Measurements from ENCODE around the gene ARFGAP1. TPM values are rescaled to one million over a fixed set of nuclear protein-coding genes. Genes with fewer than 3 reads are reported as not detected.

ARFGAP1 gene
- total and polyA plus RNA-seq, 2 of the 8 experiments (the other 6 are each of a cell fraction or from before 2014, with no cell fraction given): 93.7 to 100 TPM

DNA sequence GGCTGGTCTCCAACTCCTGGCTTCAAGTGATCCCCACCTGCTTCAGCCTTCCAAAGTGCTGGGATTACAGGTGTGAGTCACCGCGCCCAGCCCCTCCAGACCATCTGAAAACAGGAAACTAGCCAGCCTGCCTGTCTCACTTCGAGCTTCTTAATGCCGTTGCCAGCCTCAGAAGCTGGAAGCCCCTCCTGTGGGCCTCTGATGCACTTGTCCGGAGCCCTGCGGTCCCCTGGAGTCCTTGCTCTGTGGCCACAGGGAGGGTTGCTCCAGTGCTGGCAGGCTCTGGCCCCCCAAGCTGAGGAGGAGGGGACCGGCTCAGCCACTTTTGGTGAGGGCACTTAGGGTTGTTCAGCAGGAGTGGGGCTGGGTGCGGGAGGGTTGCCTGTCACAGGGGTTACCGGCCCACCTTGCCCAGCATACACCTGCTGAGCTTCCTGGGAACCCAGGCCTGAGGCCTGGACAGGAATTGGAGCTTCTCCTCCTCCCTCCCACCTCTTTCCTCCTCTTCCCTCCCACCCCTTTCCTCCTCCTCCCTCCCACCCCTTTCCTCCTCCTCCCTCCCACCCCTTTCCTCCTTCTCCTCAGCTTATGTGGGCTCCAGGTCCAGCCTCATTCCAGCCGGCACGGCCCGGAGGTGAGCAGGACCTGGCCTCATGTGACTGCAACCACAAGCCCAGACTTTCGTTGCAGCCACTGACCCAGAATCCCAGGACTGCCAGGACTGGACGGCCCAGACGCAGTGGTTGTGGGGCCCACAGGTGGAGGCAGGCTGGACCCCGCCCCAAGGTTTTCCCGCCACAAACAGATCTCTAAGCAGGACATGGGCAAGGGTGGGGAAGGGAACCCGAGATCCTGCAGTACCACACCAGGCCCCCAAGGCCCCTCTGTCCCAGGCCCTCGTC lies 46.3 kb upstream of the ARFGAP1 start:
- Histone ChIP-seq H3K27me3 (replicated peaks in 1 of 4; ENCODE audit: control insufficient read depth in 3 of 4, extremely low read depth in 1 of 4, insufficient read depth in 3 of 4, low read length in 3 of 4) (no peaks in the 10 kb centered on the region; a peak in 1 of 7 replicates), H3K4me3 (ENCODE audit: extremely low read depth in 1 of 4, insufficient read depth in 2 of 4, low read depth in 3 of 4, low read length in 4 of 4) (no peak overlapping the region), H2AK5ac (ENCODE audit: low read depth, low read length) (no peak overlapping the region), H4K8ac (ENCODE audit: extremely low read depth, insufficient read depth, low read length) (no peak overlapping the region), H4K91ac (replicated peaks; ENCODE audit: insufficient read length, low read length) (no peak overlapping the region), H4K5ac (ENCODE audit: insufficient read length, low read depth, low read length) (no peak overlapping the region), H2BK15ac (ENCODE audit: low read length) (0 out of 2 replicates have a peak overlapping the region, but pooled peaks have one; percentile 92), H3K23ac (ENCODE audit: insufficient read length) (no peak overlapping the region), H3K27ac (ENCODE audit: low read depth, low read length) (no peak overlapping the region), H3K56ac (replicated peaks; ENCODE audit: insufficient read length, low read depth, low read length) (no peak overlapping the region), H3K4me2 (ENCODE audit: insufficient read depth in 1 of 2, low read depth in 2 of 2, low read length in 2 of 2) (no peak overlapping the region), H3K79me2 (ENCODE audit: control insufficient read depth in 1 of 2, insufficient read depth in 2 of 2, low read length in 2 of 2) (no peaks in the 10 kb centered on the region), H2AFZ (ENCODE audit: low read length) (no peak overlapping the region), H3K4me1 (replicated peaks in 1 of 4; ENCODE audit: control insufficient read depth in 3 of 4, insufficient read depth in 4 of 4, low read length in 3 of 4) (peaks cover 13 to 30% (median 17%) of the 10 kb centered on the region in 4 experiments), H2BK120ac (replicated peaks; ENCODE audit: low read depth, low read length) (no peak overlapping the region), H2BK5ac (ENCODE audit: low read depth, low read length) (no peak overlapping the region), H2BK20ac (ENCODE audit: low read length) (no peak overlapping the region), H4K20me1 (replicated peaks in 1 of 2; ENCODE audit: control insufficient read depth in 1 of 2, insufficient read depth in 2 of 2, low read length in 2 of 2) (no peaks in the 10 kb centered on the region), H3K36me3 (ENCODE audit: control insufficient read depth in 2 of 4, insufficient read depth in 4 of 4, low read length in 3 of 4) (no peaks in the 10 kb centered on the region), H3K14ac (ENCODE audit: insufficient read length) (no peak overlapping the region), H2BK12ac (ENCODE audit: low read depth, low read length) (no peak overlapping the region), H3K9ac (replicated peaks in 1 of 4; ENCODE audit: extremely low read depth in 1 of 4, low read depth in 3 of 4, low read length in 3 of 4) (no peak overlapping the region), H3K4ac (replicated peaks; ENCODE audit: insufficient read length, low read depth, low read length) (no peak overlapping the region), H3K79me1 (ENCODE audit: low read depth, low read length) (no peaks in the 10 kb centered on the region), H3K23me2 (ENCODE audit: low read depth, low read length) (no peaks in the 10 kb centered on the region), H3K18ac (ENCODE audit: extremely low read depth, low read length) (no peak overlapping the region; the same call in 1 of the 2 replicates), H3K9me3 (ENCODE audit: insufficient read depth in 2 of 2, low read depth in 1 of 2, low read length in 1 of 2) (no peaks in the 10 kb centered on the region)
- no peak for DNase-seq (ENCODE audit: low read depth in 1 of 2, low spot score in 2 of 2)
- no peak for TF ChIP-seq BACH1 (IDR thresholded peaks at IDR 0.05; ENCODE audit: low read length)
- TF ChIP-seq, protein P1, sequence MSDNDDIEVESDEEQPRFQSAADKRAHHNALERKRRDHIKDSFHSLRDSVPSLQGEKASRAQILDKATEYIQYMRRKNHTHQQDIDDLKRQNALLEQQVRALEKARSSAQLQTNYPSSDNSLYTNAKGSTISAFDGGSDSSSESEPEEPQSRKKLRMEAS (IDR thresholded peaks at IDR 0.05): 0 out of 2 replicates have a peak, but pooled peaks have one; percentile 18
- TF ChIP-seq MAFK (IDR thresholded peaks at IDR 0.05; ENCODE audit: low read depth, low read length): no peak
- TF ChIP-seq, protein P2, sequence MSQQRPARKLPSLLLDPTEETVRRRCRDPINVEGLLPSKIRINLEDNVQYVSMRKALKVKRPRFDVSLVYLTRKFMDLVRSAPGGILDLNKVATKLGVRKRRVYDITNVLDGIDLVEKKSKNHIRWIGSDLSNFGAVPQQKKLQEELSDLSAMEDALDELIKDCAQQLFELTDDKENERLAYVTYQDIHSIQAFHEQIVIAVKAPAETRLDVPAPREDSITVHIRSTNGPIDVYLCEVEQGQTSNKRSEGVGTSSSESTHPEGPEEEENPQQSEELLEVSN (IDR thresholded peaks at IDR 0.05): peak; percentile 54; the same call in 1 of the 2 replicates
- no peak for TF ChIP-seq RNF2 (IDR thresholded peaks at IDR 0.05; ENCODE audit: borderline replicate concordance, low read depth, low read length, missing control alignments, poor library complexity, severe bottlenecking)
- no peak for TF ChIP-seq TBP (IDR thresholded peaks at IDR 0.05; ENCODE audit: low read depth, low read length)
- TF ChIP-seq, protein P3, sequence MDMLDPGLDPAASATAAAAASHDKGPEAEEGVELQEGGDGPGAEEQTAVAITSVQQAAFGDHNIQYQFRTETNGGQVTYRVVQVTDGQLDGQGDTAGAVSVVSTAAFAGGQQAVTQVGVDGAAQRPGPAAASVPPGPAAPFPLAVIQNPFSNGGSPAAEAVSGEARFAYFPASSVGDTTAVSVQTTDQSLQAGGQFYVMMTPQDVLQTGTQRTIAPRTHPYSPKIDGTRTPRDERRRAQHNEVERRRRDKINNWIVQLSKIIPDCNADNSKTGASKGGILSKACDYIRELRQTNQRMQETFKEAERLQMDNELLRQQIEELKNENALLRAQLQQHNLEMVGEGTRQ (IDR thresholded peaks at IDR 0.05; ENCODE audit: low read length): no peak
- WGBS, 2 experiments (ENCODE audit: extremely low coverage in 1 of 2, insufficient coverage in 1 of 2, insufficient read length in 1 of 2, insufficient replicate concordance in 2 of 2, low coverage in 1 of 2, low lambda C conversion rate in 2 of 2, missing lambda C conversion rate in 1 of 2): 84% methylated on average over 15 of the region's 19 CpGs; no CpG with 5 or more reads in 1 of the 2 experiments
- no peak for FAIRE-seq
- ChIA-PET CTCF (ENCODE audit: partially characterized antibody) (interaction anchor here (0.5 to 5.3 kb wide), 16 partner anchors 11 to 387 kb away, joined by 3 to 199 read pairs (median 43); partner anchors contain the start of genes ARFGAP1, BIRC7, COL20A1 and YTHDF1), POLR2A (ENCODE audit: partially characterized antibody) (interaction anchor here (1.1 to 3.3 kb wide), 4 partner anchors 9 to 61 kb away, joined by 3 to 14 read pairs (median 4); partner anchors contain the start of gene BIRC7)
